ENCODE data around the gene RFX4. TPM values are rescaled to one million over a fixed set of nuclear protein-coding genes. Genes with fewer than 3 reads are reported as not detected.

RFX4 gene
- total and polyA plus RNA-seq, 10 of the 15 experiments (the other 5 are each of a cell fraction or from before 2014, with no cell fraction given), result 0.02 to 0.23 TPM; not detected in 8

DNA sequence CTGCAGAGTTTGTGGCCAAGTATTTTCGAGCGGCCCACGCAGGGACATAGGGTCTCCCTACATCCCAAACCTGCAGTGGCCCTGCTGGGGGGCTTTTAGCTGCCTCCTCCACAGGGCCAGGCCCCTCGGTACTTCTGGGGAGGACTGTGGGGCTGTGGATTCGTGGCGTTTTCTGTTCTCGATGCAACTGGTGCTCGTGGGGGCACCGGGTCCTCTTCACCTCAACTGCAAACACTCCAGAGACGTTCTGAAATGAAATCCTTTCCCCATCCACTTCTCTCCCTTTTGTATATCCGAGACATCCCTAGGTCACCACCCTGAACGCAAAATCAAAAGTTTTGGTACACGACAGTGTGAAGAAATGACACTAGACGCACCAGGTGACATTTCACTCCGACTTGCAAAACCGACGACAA is 2.3 kb downstream of the RFX4 start (continued):
- TF ChIP-seq PRDM15 (CRISPR knock-in tag; IDR thresholded peaks at IDR 0.05), result no peak

DNA sequence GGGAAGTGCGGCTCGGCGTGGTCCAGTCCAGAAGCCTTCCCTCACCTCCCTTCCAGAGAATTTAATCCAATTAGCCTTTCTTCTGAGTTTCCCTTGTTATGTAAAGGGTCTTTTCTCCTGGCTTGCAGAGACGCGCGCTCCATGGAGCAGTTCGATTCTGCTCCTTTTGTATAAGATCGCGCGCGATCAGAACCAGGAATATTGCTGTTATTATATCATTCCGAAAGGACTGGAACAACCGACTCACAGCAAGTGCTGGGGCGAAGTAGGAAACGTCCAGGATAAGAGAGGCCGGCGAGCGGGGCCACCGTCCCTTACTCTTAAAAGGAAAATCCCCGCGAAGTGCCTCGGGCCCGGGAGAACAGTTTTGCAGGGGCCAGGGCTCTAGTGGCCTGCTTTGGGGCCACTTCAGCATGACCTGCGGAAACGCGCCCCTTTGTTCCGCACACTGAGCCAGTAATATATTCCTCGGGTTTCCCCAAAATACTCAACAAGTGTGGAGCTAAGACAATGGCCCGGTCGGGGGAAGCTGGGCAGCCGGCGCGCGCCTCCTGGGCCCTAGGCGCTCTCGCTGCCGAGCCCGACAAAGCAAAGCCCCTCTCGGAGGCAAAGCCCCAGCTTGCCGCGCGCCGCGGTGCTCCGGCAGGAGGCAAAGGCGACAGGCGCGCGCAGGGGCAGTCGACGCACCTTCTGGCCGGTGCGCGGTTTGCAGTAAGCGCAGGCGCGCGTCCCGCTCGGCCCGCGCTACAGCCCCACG is 2.9 kb downstream of the RFX4 start:
- SMC1A ChIA-PET (ENCODE audit: uncharacterized antibody, unreplicated experiment), result no interaction called here
- CTCF ChIA-PET, result no interaction called here
- Histone ChIP-seq H3K9ac (ENCODE audit: control insufficient read depth, insufficient read depth, low read length) (no peak overlapping the region), H3K9me3 (replicated peaks; ENCODE audit: control insufficient read depth, insufficient read depth, low read length) (no peaks in the 10 kb centered on the region), H3K4me2 (ENCODE audit: control insufficient read depth, insufficient read depth) (no peak overlapping the region), H2AFZ (ENCODE audit: control insufficient read depth, low read depth, low read length) (no peak overlapping the region), H3K27me3 (replicated peaks in 1 of 2; ENCODE audit: control insufficient read depth in 2 of 2, insufficient read depth in 2 of 2, low read length in 1 of 2) (peaks cover 13 to 17% of the 10 kb centered on the region in 2 experiments), H3K4me1 (ENCODE audit: control insufficient read depth, insufficient read depth, low read length) (no peaks in the 10 kb centered on the region), H3K36me3 (ENCODE audit: control insufficient read depth in 2 of 2, insufficient read depth in 2 of 2, low read length in 1 of 2) (no peaks in the 10 kb centered on the region), H4K20me1 (ENCODE audit: control insufficient read depth, insufficient read depth) (no peaks in the 10 kb centered on the region), H3K79me2 (ENCODE audit: control insufficient read depth, insufficient read depth, low read length) (no peaks in the 10 kb centered on the region), H3K27ac (ENCODE audit: control insufficient read depth, insufficient read depth) (no peak overlapping the region), H3K4me3 (no peak overlapping the region)
- 17% methylated on average over 63 of the region's 63 CpGs for WGBS (ENCODE audit: insufficient coverage, insufficient replicate concordance, low lambda C conversion rate, missing lambda C conversion rate)
- POLR2A ChIA-PET, result no interaction called here
- FAIRE-seq (no peak), ATAC-seq (no peak), DNase-seq (ENCODE audit: low read depth, low spot score) (no peak)
- RAD21 ChIA-PET (ENCODE audit: unreplicated experiment), result no interaction called here
- no peak for TF ChIP-seq KAT2A (conservative IDR thresholded peaks at IDR 0.05; ENCODE audit: control insufficient read depth, low read depth, low read length)
- peak; percentile 46 for TF ChIP-seq SUZ12 (IDR thresholded peaks at IDR 0.05; ENCODE audit: unreplicated experiment)
- TF ChIP-seq HDAC2 (IDR thresholded peaks at IDR 0.05), result no peak
- TF ChIP-seq, protein P1, sequence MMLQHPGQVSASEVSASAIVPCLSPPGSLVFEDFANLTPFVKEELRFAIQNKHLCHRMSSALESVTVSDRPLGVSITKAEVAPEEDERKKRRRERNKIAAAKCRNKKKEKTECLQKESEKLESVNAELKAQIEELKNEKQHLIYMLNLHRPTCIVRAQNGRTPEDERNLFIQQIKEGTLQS (IDR thresholded peaks at IDR 0.05; ENCODE audit: borderline replicate concordance, extremely low read depth, low read depth, low read length), result no peak
- no peak for TF ChIP-seq JUND (IDR thresholded peaks at IDR 0.05; ENCODE audit: low read depth, low read length)
- TF ChIP-seq PRDM15 (CRISPR knock-in tag; IDR thresholded peaks at IDR 0.05), result no peak
- in situ Hi-C loops (cut with MboI), result no loop called here
- intact Hi-C loops (cut with micrococcal nuclease; ENCODE audit: unreplicated experiment), result no loop called here
- no TSS peak for BruUV-seq (replicated peaks)

Measured in GM12878 (cell line).